GM23248 (cell line): ENCODE data around the gene CFAP74. TPM values are rescaled to one million over a fixed set of nuclear protein-coding genes. Genes with fewer than 3 reads are reported as not detected.

Experiments used
- DNase-seq: peaks from one replicate; pipeline ENCODE4 v3.0.0-alpha.2; 2015
- H2AFZ ChIP-seq: fragments of 200-600 bp; sonication (generic); 2 replicates; pipeline ENCODE4 v1.6.1; 2016; ENCODE audit warnings: antibody characterized with exemption
- H3F3A ChIP-seq: fragments of 200-600 bp; sonication (generic); 2 replicates; pipeline ENCODE4 v1.6.1; 2016; ENCODE audit warnings: mild to moderate bottlenecking, antibody characterized with exemption, mixed run types; ENCODE audit not compliant: insufficient read depth
- H3K27ac ChIP-seq: fragments of 200-600 bp; sonication (generic); 2 replicates; pipeline ENCODE4 v1.5.1; 2016; ENCODE audit warnings: mild to moderate bottlenecking
- H3K27me3 ChIP-seq: fragments of 200-600 bp; sonication (generic); replicated peaks from 2 replicates; pipeline ENCODE4 v1.6.1; 2016; ENCODE audit warnings: mild to moderate bottlenecking; ENCODE audit not compliant: insufficient read depth
- H3K36me3 ChIP-seq: fragments of 200-600 bp; sonication (generic); 2 replicates; pipeline ENCODE4 v1.6.1; 2016; ENCODE audit warnings: low read depth, mild to moderate bottlenecking
- H3K4me1 ChIP-seq: fragments of 200-600 bp; sonication (generic); 2 replicates; pipeline ENCODE4 v1.6.1; 2016; ENCODE audit warnings: mild to moderate bottlenecking; ENCODE audit not compliant: insufficient read depth
- H3K4me2 ChIP-seq: fragments of 200-600 bp; sonication (generic); one replicate; pipeline ENCODE4 v1.6.1; 2016; ENCODE audit warnings: mild to moderate bottlenecking; ENCODE audit not compliant: unreplicated experiment
- H3K4me3 ChIP-seq: fragments of 200-600 bp; sonication (generic); 2 replicates; pipeline ENCODE4 v1.5.1; 2016; ENCODE audit warnings: mild to moderate bottlenecking
- H3K79me2 ChIP-seq: fragments of 200-600 bp; sonication (generic); 2 replicates; pipeline ENCODE4 v1.6.1; 2016; ENCODE audit warnings: mild to moderate bottlenecking; ENCODE audit not compliant: insufficient read depth
- H3K9ac ChIP-seq: fragments of 200-600 bp; sonication (generic); 2 replicates; pipeline ENCODE4 v1.6.1; 2016; ENCODE audit warnings: mild to moderate bottlenecking
- H3K9me2 ChIP-seq: fragments of 200-600 bp; sonication (generic); 2 replicates; pipeline ENCODE4 v1.6.1; 2016; ENCODE audit warnings: mixed run types, mild to moderate bottlenecking, moderate library complexity; ENCODE audit not compliant: insufficient read depth
- H3K9me3 ChIP-seq: fragments of 200-600 bp; sonication (generic); one replicate; pipeline ENCODE4 v1.6.1; 2017; ENCODE audit warnings: low read depth
- H4K20me1 ChIP-seq: fragments of 200-600 bp; sonication (generic); 2 replicates; pipeline ENCODE4 v1.6.0; 2016; ENCODE audit not compliant: insufficient read depth
- EZH2 ChIP-seq: fragments of 200-600 bp; sonication (generic); IDR thresholded peaks from 2 replicates; pipeline ENCODE4 v1.6.1; 2018; ENCODE audit warnings: antibody characterized with exemption, mild to moderate bottlenecking; ENCODE audit not compliant: insufficient read depth, poor library complexity, severe bottlenecking
- EZH2phosphoT487 ChIP-seq: fragments of 200-600 bp; sonication (generic); IDR thresholded peaks from 2 replicates; pipeline ENCODE4 v1.6.1; 2018; ENCODE audit warnings: antibody characterized with exemption, moderate library complexity, mild to moderate bottlenecking, low read depth; ENCODE audit not compliant: insufficient read depth
- WGBS, 2 experiments: methylation state at CpG; one replicate each; pipeline ENCODE4 v1.1.6; 2015 to 2017; ENCODE audit warnings: low lambda C conversion rate in 2 of 2, low coverage in 1 of 2; ENCODE audit errors: missing lambda C conversion rate in 2 of 2; 5-methylcytosine and 5-hydroxymethylcytosine counted together
- in situ Hi-C: fragments of 300-500 bp; cut with MboI; formaldehyde crosslinking; loops from 2 replicates; pipeline ENCODE4 v1.15.0; 2020
- polyA plus RNA-seq: library from polyadenylated mRNA; unstranded; fragments of >200 nt; fragmentation: Nextera tagmentation; extraction: Ambion mirVana; gene quantifications from 2 replicates; pipeline ENCODE4 v1.2.1, GENCODE V29; 2016
- total RNA-seq: library from RNA; depleted of rRNA; stranded (reverse); fragments of >200 nt; shearing (Covaris generic); gene quantifications from 2 replicates; pipeline ENCODE4 v1.2.3, GENCODE V29; 2014

Gene CFAP74
- total and polyA plus RNA-seq, 2 experiments from 2014 or later, result not detected

DNA sequence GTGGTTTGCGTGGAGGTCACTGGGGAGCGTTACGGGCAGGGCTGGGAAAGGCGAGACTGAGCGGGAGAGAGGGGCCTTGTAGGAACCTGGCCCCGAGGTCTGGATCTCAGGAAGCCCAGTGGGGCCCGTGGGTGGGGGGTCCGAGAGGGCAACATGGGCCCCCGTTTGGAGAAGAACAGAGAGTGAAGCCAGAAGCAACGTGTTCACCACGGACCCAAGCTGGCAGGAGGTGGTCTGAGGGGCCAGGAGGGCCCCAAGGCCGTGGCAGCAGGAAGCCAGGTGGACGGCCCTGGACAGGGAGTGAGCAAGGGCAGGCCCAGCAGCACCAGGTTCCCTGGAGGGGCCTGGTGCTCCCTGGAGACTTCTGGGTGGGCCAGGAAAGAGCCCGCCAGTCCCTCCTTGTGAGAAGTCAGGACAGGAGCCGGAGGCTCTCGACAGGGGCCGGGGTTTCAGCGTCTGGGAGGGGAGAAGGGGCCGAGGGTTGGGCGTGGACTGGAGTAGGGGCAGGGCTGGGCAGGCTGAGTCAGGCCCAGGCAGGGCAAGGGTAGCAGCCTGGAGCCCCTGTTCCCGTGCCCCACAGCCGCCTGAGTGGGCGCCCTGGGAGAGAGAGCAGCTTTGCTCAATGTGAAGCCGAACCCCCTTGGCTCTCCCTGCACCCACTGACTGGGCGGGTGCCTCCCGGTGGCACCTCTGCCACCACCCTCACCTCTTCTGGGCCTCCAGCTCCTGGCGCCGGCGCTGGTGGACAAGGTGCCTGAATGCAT lies 33.5 kb downstream of the CFAP74 start:
- Histone ChIP-seq H3K36me3 (no peaks in the 10 kb centered on the region), H3F3A (no peaks in the 10 kb centered on the region), H2AFZ (no peak overlapping the region), H3K79me2 (no peaks in the 10 kb centered on the region), H3K9me3 (no peaks in the 10 kb centered on the region), H3K27me3 (peaks cover 14% of the 10 kb centered on the region), H3K27ac (no peak overlapping the region), H3K9me2 (no peaks in the 10 kb centered on the region), H3K4me3 (no peak overlapping the region), H4K20me1 (no peaks in the 10 kb centered on the region), H3K4me1 (no peaks in the 10 kb centered on the region), H3K4me2 (no peak overlapping the region), H3K9ac (no peak overlapping the region)
- no peak for DNase-seq
- 71 to 80% methylated on average over 19 to 29 of the region's 29 CpGs for WGBS, 2 experiments
- no peak for TF ChIP-seq EZH2
- no peak for TF ChIP-seq EZH2phosphoT487
- in situ Hi-C loops, result no loop called here

- H3K9me2 ChIP-seq, result no peaks in the 10 kb centered on the region
- in situ Hi-C loops, result no loop called here
- H3K79me2 ChIP-seq, result no peaks in the 10 kb centered on the region
- no peaks in the 10 kb centered on the region for H3K36me3 ChIP-seq
- no peak overlapping the region for H3K4me2 ChIP-seq
- H3K4me3 ChIP-seq, result no peak overlapping the region
- no peak overlapping the region for H2AFZ ChIP-seq
- no peak overlapping the region for H3K9ac ChIP-seq
- DNase-seq, result no peak
- H4K20me1 ChIP-seq, result no peaks in the 10 kb centered on the region
- WGBS, 2 experiments, result 50 to 53% methylated on average over 10 of the region's 10 CpGs
- H3K27ac ChIP-seq, result no peak overlapping the region
- TF ChIP-seq EZH2phosphoT487 (no peak), EZH2 (no peak)
- no peaks in the 10 kb centered on the region for H3K4me1 ChIP-seq
- no peaks in the 10 kb centered on the region for H3F3A ChIP-seq
- H3K27me3 ChIP-seq, result peaks cover 16% of the 10 kb centered on the region; the same call in 1 of the 2 replicates
- no peaks in the 10 kb centered on the region for H3K9me3 ChIP-seq
These were observed 34.1 kb downstream of the CFAP74 start for GRCh38 chr1:1969505-1969900.

DNA sequence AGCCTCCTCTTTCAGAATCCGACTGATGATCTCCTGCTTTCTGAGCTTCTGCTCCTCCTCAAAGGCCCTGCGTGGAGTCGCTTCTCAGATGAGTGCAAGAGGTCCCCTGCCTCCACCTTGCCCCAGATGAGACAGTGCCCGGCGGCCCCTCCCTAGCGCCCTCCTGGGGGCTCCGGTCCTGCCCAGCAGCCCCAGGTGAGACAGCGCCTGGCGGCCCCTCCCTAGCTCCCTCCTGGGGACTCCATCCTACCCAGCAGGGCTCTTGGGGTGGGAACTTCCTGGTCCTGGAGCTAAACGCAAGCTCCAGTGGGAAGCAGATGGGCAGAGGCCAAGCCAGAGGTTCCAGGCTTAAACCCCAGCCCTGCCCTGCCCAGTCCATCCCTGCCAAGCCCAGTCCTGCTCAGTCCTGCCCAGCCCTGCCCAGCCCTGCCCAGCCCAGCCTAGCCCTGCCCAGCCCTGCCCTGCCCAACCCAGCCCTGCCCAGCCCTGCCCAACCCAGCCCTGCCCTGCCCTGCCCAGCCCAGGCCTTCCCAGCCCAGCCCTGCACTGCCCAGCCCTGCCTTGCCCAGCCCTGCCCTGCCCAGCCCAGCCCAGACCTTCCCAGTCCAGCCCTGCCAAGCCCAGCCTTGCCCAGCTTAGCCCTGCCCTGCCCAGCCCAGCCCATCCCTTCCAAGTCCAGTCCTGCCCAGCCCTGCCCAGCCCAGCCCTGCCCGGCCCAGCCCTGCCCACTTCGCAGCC lies 34.6 kb downstream of the CFAP74 start:
- Histone ChIP-seq H4K20me1 (no peaks in the 10 kb centered on the region), H3F3A (no peaks in the 10 kb centered on the region), H2AFZ (no peak overlapping the region), H3K4me1 (no peaks in the 10 kb centered on the region), H3K4me2 (no peak overlapping the region), H3K27me3 (peaks cover 17% of the 10 kb centered on the region; the same call in 1 of the 2 replicates), H3K9me3 (no peaks in the 10 kb centered on the region), H3K36me3 (no peaks in the 10 kb centered on the region), H3K9ac (no peak overlapping the region), H3K79me2 (no peaks in the 10 kb centered on the region), H3K9me2 (no peaks in the 10 kb centered on the region), H3K4me3 (no peak overlapping the region), H3K27ac (no peak overlapping the region)
- in situ Hi-C loops, result no loop called here
- no peak for DNase-seq
- 40 to 50% methylated on average over 12 of the region's 12 CpGs for WGBS, 2 experiments
- TF ChIP-seq EZH2, result no peak
- TF ChIP-seq EZH2phosphoT487, result no peak

DNA sequence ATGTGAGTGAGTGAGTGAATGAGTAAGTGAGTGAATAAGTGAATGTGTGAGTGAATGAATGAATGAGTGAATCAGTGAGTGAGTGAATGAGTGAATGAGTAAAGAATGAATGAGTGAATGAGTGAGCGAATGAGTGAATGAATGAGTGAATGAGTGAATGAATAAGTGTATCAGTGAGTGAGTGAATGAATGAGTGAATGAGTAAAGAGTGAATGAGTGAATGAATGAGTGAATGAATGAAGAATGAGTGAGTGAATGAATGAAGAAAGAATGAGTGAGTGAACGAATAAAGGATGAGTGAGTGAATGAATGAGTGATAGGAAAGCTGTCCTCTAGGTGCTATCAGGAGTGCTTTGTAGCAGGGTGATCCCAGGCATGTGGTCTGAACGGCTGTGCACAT lies 35.7 kb downstream of the CFAP74 start:
- Histone ChIP-seq H3K9ac (no peak overlapping the region), H3K4me3 (no peak overlapping the region), H2AFZ (no peak overlapping the region), H3K27ac (no peak overlapping the region), H3K27me3 (peaks cover 17% of the 10 kb centered on the region; the same call in 1 of the 2 replicates), H3K79me2 (no peaks in the 10 kb centered on the region), H3K9me3 (no peaks in the 10 kb centered on the region), H3K4me1 (no peaks in the 10 kb centered on the region), H3K36me3 (no peaks in the 10 kb centered on the region), H3K4me2 (no peak overlapping the region), H4K20me1 (no peaks in the 10 kb centered on the region), H3K9me2 (no peaks in the 10 kb centered on the region), H3F3A (no peaks in the 10 kb centered on the region)
- in situ Hi-C loops, result no loop called here
- WGBS, 2 experiments, result 31 to 51% methylated on average over 3 of the region's 3 CpGs
- no peak for TF ChIP-seq EZH2phosphoT487
- TF ChIP-seq EZH2, result no peak
- no peak for DNase-seq
